ENCODE measurements around the gene FNDC3A.

GRCh38 chr13:49220856-49221589, 245.3 kb downstream of the FNDC3A start:
- TF ChIP-seq YY1 (IDR thresholded peaks at IDR 0.05; ENCODE audit: insufficient read depth, insufficient read length) (no peak), ZNF274 (IDR thresholded peaks at IDR 0.05; ENCODE audit: low read depth, low read length) (no peak), SUZ12 (IDR thresholded peaks at IDR 0.05; ENCODE audit: extremely low read depth, insufficient read depth, insufficient read length) (no peak)

Measured in NT2/D1 (cell line).